Trophoblast cell (in vitro differentiated cells and primary cell): Measurements from ENCODE around the gene CTSZ.
A peak's percentile ranks its signal among the peaks of the same experiment; 100 is the strongest.

ENCODE experiments used
- DNase-seq, 2 donors: peaks; one replicate each; pipeline ENCODE4 v3.0.0-alpha.2; 2016
- H2AFZ ChIP-seq: 2 replicates; pipeline ENCODE4 v1.6.1; 2013; ENCODE audit warnings: low read length, moderate library complexity, mild to moderate bottlenecking; ENCODE audit not compliant: insufficient read depth, poor library complexity
- H2AK5ac ChIP-seq: 2 replicates; pipeline ENCODE4 v1.6.1; 2013; ENCODE audit warnings: mild to moderate bottlenecking, low read length
- H2BK120ac ChIP-seq: 2 replicates; pipeline ENCODE4 v1.6.1; 2013; ENCODE audit warnings: low read length, mild to moderate bottlenecking, moderate library complexity; ENCODE audit not compliant: insufficient read depth, poor library complexity
- H2BK12ac ChIP-seq: 2 replicates; pipeline ENCODE4 v1.6.1; 2013; ENCODE audit warnings: mild to moderate bottlenecking, low read length, moderate library complexity
- H2BK5ac ChIP-seq: 2 replicates; pipeline ENCODE4 v1.6.1; 2013; ENCODE audit warnings: low read length, low read depth, moderate library complexity, mild to moderate bottlenecking; ENCODE audit not compliant: poor library complexity
- H3K14ac ChIP-seq: 2 replicates; pipeline ENCODE4 v1.6.1; 2013; ENCODE audit warnings: mild to moderate bottlenecking, low read length
- H3K18ac ChIP-seq: 2 replicates; pipeline ENCODE4 v1.6.1; 2013; ENCODE audit warnings: mild to moderate bottlenecking, low read length
- H3K23ac ChIP-seq: 2 replicates; pipeline ENCODE4 v1.6.1; 2013; ENCODE audit warnings: low read length
- H3K27ac ChIP-seq: 2 replicates; pipeline ENCODE4 v1.5.1; 2013; ENCODE audit warnings: low read depth, mild to moderate bottlenecking, inconsistent platforms, low read length, moderate library complexity
- H3K27me3 ChIP-seq: 2 replicates; pipeline ENCODE4 v1.6.1; 2013; ENCODE audit warnings: inconsistent platforms, mild to moderate bottlenecking, low read length, moderate library complexity; ENCODE audit not compliant: insufficient read depth
- H3K36me3 ChIP-seq, 2 experiments: 1 replicate in 1 of 2; 2 replicates in 1 of 2; pipeline ENCODE4 v1.6.1; 2013; ENCODE audit warnings: low read length in 2 of 2, mild to moderate bottlenecking in 2 of 2, moderate library complexity in 1 of 2; ENCODE audit not compliant: insufficient read depth in 2 of 2, control insufficient read depth in 1 of 2
- H3K4ac ChIP-seq: 2 replicates; pipeline ENCODE4 v1.6.1; 2013; ENCODE audit warnings: low read depth, mild to moderate bottlenecking, low read length, moderate library complexity
- H3K4me1 ChIP-seq, 2 experiments: 1 replicate in 1 of 2; 2 replicates in 1 of 2; pipeline ENCODE4 v1.6.1; 2013; ENCODE audit warnings: low read length in 2 of 2, mild to moderate bottlenecking in 2 of 2, moderate library complexity in 1 of 2; ENCODE audit not compliant: insufficient read depth in 2 of 2, control insufficient read depth in 1 of 2
- H3K4me2 ChIP-seq: 2 replicates; pipeline ENCODE4 v1.6.1; 2013; ENCODE audit warnings: inconsistent platforms, mild to moderate bottlenecking, low read length, moderate library complexity
- H3K4me3 ChIP-seq: 2 replicates; pipeline ENCODE4 v1.5.1; 2013; ENCODE audit warnings: mild to moderate bottlenecking, low read depth, low read length, inconsistent platforms
- H3K79me1 ChIP-seq: one replicate; pipeline ENCODE4 v1.6.1; 2013; ENCODE audit warnings: low read length
- H3K79me2 ChIP-seq: 2 replicates; pipeline ENCODE4 v1.6.1; 2013; ENCODE audit warnings: low read length, mild to moderate bottlenecking; ENCODE audit not compliant: control insufficient read depth, insufficient read depth, poor library complexity
- H3K9ac ChIP-seq: 2 replicates; pipeline ENCODE4 v1.6.1; 2013; ENCODE audit warnings: mild to moderate bottlenecking, low read length
- H3K9me3 ChIP-seq: 2 replicates; pipeline ENCODE4 v1.6.1; 2013; ENCODE audit warnings: low read depth, mild to moderate bottlenecking, control low read depth, inconsistent platforms, low read length; ENCODE audit not compliant: insufficient read depth
- H4K12ac ChIP-seq: 2 replicates; pipeline ENCODE4 v1.6.1; 2013; ENCODE audit warnings: low read depth, mild to moderate bottlenecking, low read length, moderate library complexity
- H4K8ac ChIP-seq: 2 replicates; pipeline ENCODE4 v1.6.1; 2013; ENCODE audit warnings: low read depth, mild to moderate bottlenecking, low read length, moderate library complexity
- H4K91ac ChIP-seq: one replicate; pipeline ENCODE4 v1.6.1; 2013; ENCODE audit warnings: low read depth, mild to moderate bottlenecking, low read length, moderate library complexity
- WGBS: extraction: QIAGEN DNeasy Blood & Tissue Kit; methylation state at CpG from one replicate; pipeline ENCODE4 v1.1.7; 2013; ENCODE audit warnings: missing lambda C conversion rate; ENCODE audit not compliant: insufficient read length, insufficient coverage; ENCODE audit errors: extremely low coverage; 5-methylcytosine and 5-hydroxymethylcytosine counted together

CTSZ gene

GRCh38 chr20:58990651-58991445 lies 16.2 kb downstream of the CTSZ start:
- no peak overlapping the region for H4K12ac ChIP-seq
- H3K36me3 ChIP-seq: peaks cover 58 to 69% of the 10 kb centered on the region in 2 experiments
- H3K4me3 ChIP-seq: no peak overlapping the region
- no CpG with 5 or more reads among the region's 14 CpGs for WGBS
- H3K9me3 ChIP-seq: peaks cover 2% of the 10 kb centered on the region
- no peak overlapping the region for H3K4me2 ChIP-seq
- no peak overlapping the region for H2BK5ac ChIP-seq
- H3K4me1 ChIP-seq: peaks cover 0 to 3% of the 10 kb centered on the region in 2 experiments
- no peak overlapping the region for H4K91ac ChIP-seq
- H3K23ac ChIP-seq: no peak overlapping the region
- no peak overlapping the region for H3K4ac ChIP-seq
- DNase-seq: no peak
- H3K27ac ChIP-seq: no peak overlapping the region
- no peaks in the 10 kb centered on the region for H3K79me2 ChIP-seq
- H3K18ac ChIP-seq: no peak overlapping the region
- H3K14ac ChIP-seq: no peak overlapping the region
- H3K9ac ChIP-seq: no peak overlapping the region
- H4K8ac ChIP-seq: no peak overlapping the region
- no peak overlapping the region for H2AK5ac ChIP-seq
- H3K79me1 ChIP-seq: no peaks in the 10 kb centered on the region
- no peak overlapping the region for H2BK120ac ChIP-seq
- no peak overlapping the region for H2AFZ ChIP-seq
- no peaks in the 10 kb centered on the region for H3K27me3 ChIP-seq
- no peak overlapping the region for H2BK12ac ChIP-seq

GRCh38 chr20:58989196-58989595 lies 17.9 kb downstream of the CTSZ start:
- Histone ChIP-seq H3K9me3 (no peaks in the 10 kb centered on the region), H3K4me3 (peak overlapping the region; percentile 58), H2AK5ac (no peak overlapping the region), H2AFZ (no peak overlapping the region), H2BK120ac (no peak overlapping the region), H3K27me3 (no peaks in the 10 kb centered on the region), H4K8ac (no peak overlapping the region), H4K91ac (no peak overlapping the region), H3K9ac (no peak overlapping the region), H3K18ac (no peak overlapping the region), H2BK5ac (no peak overlapping the region), H3K79me2 (no peaks in the 10 kb centered on the region), H3K4me1 (peaks cover 3 to 4% of the 10 kb centered on the region in 2 experiments), H4K12ac (no peak overlapping the region), H3K79me1 (no peaks in the 10 kb centered on the region), H3K36me3 (peaks cover 47 to 55% of the 10 kb centered on the region in 2 experiments), H3K14ac (no peak overlapping the region), H2BK12ac (no peak overlapping the region), H3K27ac (no peak overlapping the region), H3K4me2 (no peak overlapping the region), H3K23ac (no peak overlapping the region), H3K4ac (no peak overlapping the region)
- DNase-seq: no peak
- no CpG with 5 or more reads among the region's 10 CpGs for WGBS

GRCh38 chr20:58988565-58988882 lies 18.5 kb downstream of the CTSZ start:
- no peak overlapping the region for H3K27ac ChIP-seq
- no peak overlapping the region for H4K91ac ChIP-seq
- no peaks in the 10 kb centered on the region for H3K9me3 ChIP-seq
- H3K18ac ChIP-seq: no peak overlapping the region
- H2AK5ac ChIP-seq: no peak overlapping the region
- no CpG with 5 or more reads among the region's 6 CpGs for WGBS
- H3K4me3 ChIP-seq: no peak overlapping the region
- no peak overlapping the region for H2BK120ac ChIP-seq
- no peaks in the 10 kb centered on the region for H3K79me2 ChIP-seq
- peaks cover 6 to 11% of the 10 kb centered on the region in 2 experiments for H3K4me1 ChIP-seq
- no peak overlapping the region for H2BK5ac ChIP-seq
- no peak for DNase-seq
- H3K27me3 ChIP-seq: no peaks in the 10 kb centered on the region
- H3K4ac ChIP-seq: no peak overlapping the region
- no peak overlapping the region for H3K14ac ChIP-seq
- no peak overlapping the region for H3K9ac ChIP-seq
- H3K36me3 ChIP-seq: peaks cover 41 to 49% of the 10 kb centered on the region in 2 experiments
- no peaks in the 10 kb centered on the region for H3K79me1 ChIP-seq
- H4K12ac ChIP-seq: no peak overlapping the region
- no peak overlapping the region for H4K8ac ChIP-seq
- H3K4me2 ChIP-seq: no peak overlapping the region
- no peak overlapping the region for H2AFZ ChIP-seq
- H2BK12ac ChIP-seq: no peak overlapping the region
- no peak overlapping the region for H3K23ac ChIP-seq

- no peak overlapping the region for H2BK12ac ChIP-seq
- no peak overlapping the region for H2BK120ac ChIP-seq
- H2AK5ac ChIP-seq: no peak overlapping the region
- H4K8ac ChIP-seq: no peak overlapping the region
- H3K18ac ChIP-seq: no peak overlapping the region
- H3K23ac ChIP-seq: no peak overlapping the region
- H2BK5ac ChIP-seq: no peak overlapping the region
- no peak overlapping the region for H3K4me3 ChIP-seq
- DNase-seq: no peak
- H3K9me3 ChIP-seq: no peaks in the 10 kb centered on the region
- H3K4me1 ChIP-seq: peaks cover 6 to 11% of the 10 kb centered on the region in 2 experiments
- no peaks in the 10 kb centered on the region for H3K79me1 ChIP-seq
- H3K14ac ChIP-seq: no peak overlapping the region
- no peak overlapping the region for H3K4me2 ChIP-seq
- no peak overlapping the region for H3K9ac ChIP-seq
- no peak overlapping the region for H2AFZ ChIP-seq
- no peak overlapping the region for H3K4ac ChIP-seq
- WGBS: no CpG with 5 or more reads among the region's 9 CpGs
- H4K12ac ChIP-seq: no peak overlapping the region
- no peak overlapping the region for H3K27ac ChIP-seq
- H3K27me3 ChIP-seq: no peaks in the 10 kb centered on the region
- no peaks in the 10 kb centered on the region for H3K79me2 ChIP-seq
- H3K36me3 ChIP-seq: peaks cover 37 to 44% of the 10 kb centered on the region in 2 experiments
- H4K91ac ChIP-seq: no peak overlapping the region
Measured at GRCh38 chr20:58987790-58988564, 19.1 kb downstream of the CTSZ start.
